Measurements from ENCODE around the gene PRUNE2. TPM values are rescaled to one million over a fixed set of nuclear protein-coding genes. Genes with fewer than 3 reads are reported as not detected.

The PRUNE2 gene
- total RNA-seq, 4 donors from 2014 or later, result 15.6 to 37.8 (median 26.1) TPM

- no peak for TF ChIP-seq POLR2A (IDR thresholded peaks at IDR 0.05)
- H3K27me3 ChIP-seq, result no peaks in the 10 kb centered on the region
- H3K36me3 ChIP-seq, result no peaks in the 10 kb centered on the region
- no peak overlapping the region for H3K4me3 ChIP-seq
- DNase-seq, result no peak
- no peaks in the 10 kb centered on the region for H3K9me3 ChIP-seq
- no peak overlapping the region for H3K27ac ChIP-seq
- no peaks in the 10 kb centered on the region for H3K4me1 ChIP-seq
These were observed 28.0 kb downstream of the PRUNE2 start for GRCh38 chr9:76877961-76878360.

- peak overlapping the region in 2 of 4 donors; percentile 18 to 71 for H3K27ac ChIP-seq
These were observed 29.8 kb downstream of the PRUNE2 start for GRCh38 chr9:76876098-76876497.

DNA sequence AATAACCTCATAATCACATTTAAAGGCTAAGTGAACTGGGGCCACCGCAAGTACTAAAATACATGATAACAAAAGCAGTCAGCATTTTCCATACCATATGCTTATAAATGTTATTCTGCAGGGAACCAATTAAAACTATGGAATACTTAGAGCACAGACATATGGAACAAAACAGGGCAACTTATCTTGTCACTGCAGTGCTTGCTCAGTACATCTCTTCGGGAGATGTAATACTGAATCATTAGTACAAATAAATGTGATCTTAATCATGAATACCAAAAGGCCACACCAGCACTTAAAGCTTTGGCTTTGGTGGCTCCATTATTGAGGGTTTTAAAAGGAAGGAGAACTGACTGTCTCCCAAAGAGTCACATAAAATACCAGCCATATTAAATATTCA, 32.1 kb downstream of the PRUNE2 start:
- H3K36me3 ChIP-seq, result no peaks in the 10 kb centered on the region
- peaks cover 0 to 3% (median 0%) of the 10 kb centered on the region in 4 donors for H3K4me1 ChIP-seq
- TF ChIP-seq POLR2A (IDR thresholded peaks at IDR 0.05), result no peak
- peak overlapping the region in 2 of 4 donors; percentile 43 to 71 for H3K27ac ChIP-seq
- H3K4me3 ChIP-seq, result no peak overlapping the region
- no peaks in the 10 kb centered on the region for H3K27me3 ChIP-seq
- no peak for DNase-seq
- no peaks in the 10 kb centered on the region for H3K9me3 ChIP-seq

More at GRCh38 chr9:76876098-76876497, 29.8 kb downstream of the PRUNE2 start:
- Histone ChIP-seq H3K4me3 (no peak overlapping the region), H3K27me3 (no peaks in the 10 kb centered on the region), H3K4me1 (no peaks in the 10 kb centered on the region), H3K9me3 (no peaks in the 10 kb centered on the region), H3K36me3 (no peaks in the 10 kb centered on the region)
- TF ChIP-seq POLR2A (IDR thresholded peaks at IDR 0.05), result no peak
- no peak for TF ChIP-seq CTCF (IDR thresholded peaks at IDR 0.05)
- no peak for DNase-seq

DNA sequence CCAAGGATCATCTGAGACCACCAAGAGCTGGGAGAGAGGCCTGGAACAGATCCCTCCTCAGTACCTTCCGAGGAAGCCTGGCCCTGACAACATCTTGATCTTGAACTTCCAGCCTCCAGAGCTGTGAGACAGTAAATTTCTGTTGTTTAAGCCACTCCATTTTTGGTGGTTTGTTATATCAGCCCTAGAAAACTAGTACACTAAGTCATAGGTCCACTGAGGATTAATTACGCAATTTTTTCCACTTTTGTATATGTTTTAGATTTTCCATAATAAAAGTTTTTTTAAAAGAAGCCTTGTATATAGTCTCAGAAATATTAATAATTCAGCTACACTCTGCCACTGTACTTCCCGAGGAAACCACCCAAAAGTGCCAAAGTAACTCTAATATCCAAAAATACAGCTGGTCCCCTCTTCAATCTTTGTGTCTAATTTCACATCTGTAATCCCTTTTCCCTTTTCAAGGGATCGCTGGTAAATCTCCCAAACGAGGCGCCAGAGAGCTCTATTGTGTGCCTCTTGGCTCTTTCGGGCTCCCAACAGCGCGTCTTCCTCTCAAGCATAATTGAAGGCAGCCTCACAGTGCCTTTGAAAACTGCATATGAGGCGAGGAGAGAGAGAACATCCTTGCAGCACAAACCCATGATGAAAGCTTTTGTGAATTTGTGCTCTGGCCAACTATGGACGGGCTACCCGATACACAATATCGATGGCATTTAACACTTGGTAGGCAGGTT, 32.7 kb downstream of the PRUNE2 start:
- H3K4me1 ChIP-seq, result peaks cover 0 to 3% (median 0%) of the 10 kb centered on the region in 4 donors
- H3K9me3 ChIP-seq, result no peaks in the 10 kb centered on the region
- no peak for TF ChIP-seq CTCF (IDR thresholded peaks at IDR 0.05)
- no peak for TF ChIP-seq POLR2A (IDR thresholded peaks at IDR 0.05)
- H3K36me3 ChIP-seq, result no peaks in the 10 kb centered on the region
- H3K27me3 ChIP-seq, result no peaks in the 10 kb centered on the region
- H3K27ac ChIP-seq, result peak overlapping the region in 2 of 4 donors; percentile 43 to 71
- no peak for DNase-seq
- no peak overlapping the region for H3K4me3 ChIP-seq

- no peak for TF ChIP-seq POLR2A (IDR thresholded peaks at IDR 0.05)
- no peak for TF ChIP-seq CTCF (IDR thresholded peaks at IDR 0.05)
- DNase-seq, result no peak
- no peaks in the 10 kb centered on the region for H3K27me3 ChIP-seq
- no peaks in the 10 kb centered on the region for H3K36me3 ChIP-seq
- H3K4me3 ChIP-seq, result no peak overlapping the region
- H3K9me3 ChIP-seq, result no peaks in the 10 kb centered on the region
- H3K27ac ChIP-seq, result peak overlapping the region in 1 of 4 donors; percentile 64
- H3K4me1 ChIP-seq, result peaks cover 0 to 3% (median 0%) of the 10 kb centered on the region in 4 donors
These were observed 37.0 kb downstream of the PRUNE2 start for GRCh38 chr9:76868897-76869296.

GRCh38 chr9:76866689-76867088, 39.2 kb downstream of the PRUNE2 start:
- Histone ChIP-seq H3K27me3 (no peaks in the 10 kb centered on the region), H3K4me3 (no peak overlapping the region), H3K27ac (peak overlapping the region in 1 of 4 donors; percentile 64), H3K9me3 (no peaks in the 10 kb centered on the region), H3K36me3 (no peaks in the 10 kb centered on the region), H3K4me1 (peaks cover 0 to 3% (median 0%) of the 10 kb centered on the region in 4 donors)
- TF ChIP-seq CTCF (IDR thresholded peaks at IDR 0.05), result no peak
- no peak for TF ChIP-seq POLR2A (IDR thresholded peaks at IDR 0.05)
- no peak for DNase-seq

All from Peyer's patch (tissue), 4 donors.